Peyer's patch (tissue), 4 donors: Measurements from ENCODE around the gene DEFB131B. TPM values are rescaled to one million over a fixed set of nuclear protein-coding genes. Genes with fewer than 3 reads are reported as not detected.

Experiments
- DNase-seq, 3 donors: peaks; one replicate each; pipeline ENCODE4 v3.0.0-alpha.2; 2017 to 2019
- H3K27ac ChIP-seq, 4 donors: fragments of 200-600 bp; sonication (generic); one replicate each; pipeline ENCODE4 v1.5.1; 2016 to 2019
- H3K27me3 ChIP-seq, 2 donors: fragments of 200-600 bp; sonication (generic); one replicate each; pipeline ENCODE4 v1.5.1; 2019
- H3K36me3 ChIP-seq, 3 donors: fragments of 200-600 bp; sonication (generic); one replicate each; pipeline ENCODE4 v1.5.1; 2016 to 2019
- H3K4me1 ChIP-seq, 4 donors: fragments of 200-600 bp; sonication (generic); one replicate each; pipeline ENCODE4 v1.5.1; 2016 to 2019
- H3K4me3 ChIP-seq, 4 donors: fragments of 200-600 bp; sonication (generic); 1 replicate in 3 of 4; 2 replicates in 1 of 4; pipeline ENCODE4 v1.5.1; 2016 to 2019; ENCODE audit warnings: mild to moderate bottlenecking in 1 of 4
- H3K9me3 ChIP-seq, 4 donors: fragments of 200-600 bp; sonication (generic); one replicate each; pipeline ENCODE4 v1.5.1; 2016 to 2019; ENCODE audit warnings: mild to moderate bottlenecking in 1 of 4
- CTCF ChIP-seq, 6 experiments: fragments of 450-650 bp in 4 of 6; fragments of 200-600 bp in 2 of 6; sonication (generic) in 1 of 6; IDR thresholded peaks; one replicate each; pipeline ENCODE4 v1.5.1; 2017 to 2019; ENCODE audit warnings: antibody characterized with exemption in 6 of 6, mild to moderate bottlenecking in 3 of 6, moderate library complexity in 1 of 6
- POLR2A ChIP-seq, 2 donors: fragments of 450-650 bp; IDR thresholded peaks; one replicate each; pipeline ENCODE4 v1.5.1; 2017; ENCODE audit warnings: antibody characterized with exemption in 2 of 2, mild to moderate bottlenecking in 2 of 2, moderate library complexity in 2 of 2
- total RNA-seq, 4 donors: library from RNA; depleted of rRNA; stranded (reverse); fragments of >200 nt; gene quantifications; one replicate each; pipeline ENCODE4 v1.1.0, GENCODE V29; 2016

The DEFB131B gene
- total RNA-seq, 4 donors from 2014 or later = not detected

- peaks cover 0 to 27% (median 1%) of the 10 kb centered on the region in 4 donors for H3K4me1 ChIP-seq
- peak within 1 kb of the TSS; percentile 78 to 87 (median 82) for H3K4me3 ChIP-seq
- peak; percentile 53 to 88 (median 74) for DNase-seq
- TF ChIP-seq POLR2A (IDR thresholded peaks at IDR 0.05) (peak in 1 of 2 donors; percentile 7), CTCF (IDR thresholded peaks at IDR 0.05) (no peak)
- no peaks in the 10 kb centered on the region for H3K27me3 ChIP-seq
- peaks cover 0 to 10% (median 0%) of the 10 kb centered on the region in 3 donors for H3K36me3 ChIP-seq
- no peaks in the 10 kb centered on the region for H3K9me3 ChIP-seq
- peak within 1 kb of the TSS; percentile 85 to 92 (median 88) for H3K27ac ChIP-seq
Observed at GRCh38 chr11:71927820-71928736, 49.8 kb downstream of the DEFB131B start, which contains the start of gene XNDC1N. Gene XNDC1N, minus strand, starts transcription at chr11:71928594. Its CDS starts 5,241 bp downstream, at chr11:71923353.

GRCh38 chr11:71928737-71929443, 50.6 kb downstream of the DEFB131B start, which contains the start of gene RNF121:
Gene RNF121, plus strand, starts transcription at chr11:71929046. Its CDS starts 16 bp downstream, at chr11:71929062.
- Histone ChIP-seq H3K9me3 (no peaks in the 10 kb centered on the region), H3K4me3 (peak within 1 kb of the TSS; percentile 78 to 87 (median 82))

GRCh38 chr11:71929491-71929890, 51.2 kb downstream of the DEFB131B start:
- DNase-seq = no peak
- Histone ChIP-seq H3K4me1 (peaks cover 0 to 34% (median 3%) of the 10 kb centered on the region in 4 donors), H3K9me3 (no peaks in the 10 kb centered on the region), H3K36me3 (peaks cover 0 to 10% (median 0%) of the 10 kb centered on the region in 3 donors), H3K4me3 (peak overlapping the region; percentile 78 to 87 (median 82)), H3K27me3 (no peaks in the 10 kb centered on the region), H3K27ac (peak overlapping the region; percentile 37 to 92 (median 88))
- no peak for TF ChIP-seq CTCF (IDR thresholded peaks at IDR 0.05)

More at GRCh38 chr11:71928737-71929443, 50.6 kb downstream of the DEFB131B start, which contains the start of gene RNF121:
- TF ChIP-seq POLR2A (IDR thresholded peaks at IDR 0.05) = peak; percentile 55 to 56
- no peak for TF ChIP-seq CTCF (IDR thresholded peaks at IDR 0.05)
- peaks cover 0 to 28% (median 2%) of the 10 kb centered on the region in 4 donors for H3K4me1 ChIP-seq
- DNase-seq = peak; percentile 97 to 100 (median 99)
- no peaks in the 10 kb centered on the region for H3K27me3 ChIP-seq
- peak within 1 kb of the TSS; percentile 85 to 92 (median 88) for H3K27ac ChIP-seq
- H3K36me3 ChIP-seq = peaks cover 0 to 10% (median 0%) of the 10 kb centered on the region in 3 donors

GRCh38 chr11:71930556-71931244, 52.4 kb downstream of the DEFB131B start:
- Histone ChIP-seq H3K27me3 (no peaks in the 10 kb centered on the region), H3K9me3 (no peaks in the 10 kb centered on the region), H3K36me3 (peaks cover 0 to 1% (median 0%) of the 10 kb centered on the region in 3 donors), H3K27ac (no peak overlapping the region), H3K4me1 (peaks cover 0 to 42% (median 3%) of the 10 kb centered on the region in 4 donors), H3K4me3 (peak overlapping the region in 1 of 4 donors; percentile 87)
- TF ChIP-seq POLR2A (IDR thresholded peaks at IDR 0.05) (no peak), CTCF (IDR thresholded peaks at IDR 0.05) (no peak)
- no peak for DNase-seq

- H3K9me3 ChIP-seq = no peaks in the 10 kb centered on the region
- no peak for TF ChIP-seq CTCF (IDR thresholded peaks at IDR 0.05)
- no peak for TF ChIP-seq POLR2A (IDR thresholded peaks at IDR 0.05)
Observed at GRCh38 chr11:71931245-71931602, 53.0 kb downstream of the DEFB131B start.

More at GRCh38 chr11:71931245-71931602, 53.0 kb downstream of the DEFB131B start:
- H3K4me3 ChIP-seq = no peak overlapping the region
- peaks cover 0 to 42% (median 3%) of the 10 kb centered on the region in 4 donors for H3K4me1 ChIP-seq
- no peak for DNase-seq
- no peaks in the 10 kb centered on the region for H3K27me3 ChIP-seq
- H3K36me3 ChIP-seq = no peaks in the 10 kb centered on the region
- H3K27ac ChIP-seq = no peak overlapping the region
